Measurements from ENCODE around the gene HPCAL1.

- TF ChIP-seq CTCF (IDR thresholded peaks at IDR 0.05; ENCODE audit: extremely low read depth in 1 of 2, insufficient read depth in 1 of 2, low read depth in 1 of 2, low read length in 2 of 2) (no peak), POLR2AphosphoS5 (IDR thresholded peaks at IDR 0.05; ENCODE audit: insufficient read depth, low read depth, low read length) (no peak), JUN (IDR thresholded peaks at IDR 0.05; ENCODE audit: borderline replicate concordance, insufficient read depth, insufficient read length, low read depth) (no peak), EZH2 (IDR thresholded peaks at IDR 0.05; ENCODE audit: borderline replicate concordance, low read depth, low read length, severe bottlenecking) (no peak), FOS (IDR thresholded peaks at IDR 0.05; ENCODE audit: borderline replicate concordance, insufficient read depth, low read length) (no peak), POLR2A (IDR thresholded peaks at IDR 0.05; ENCODE audit: low read depth, low read length) (no peak)
Measured at GRCh38 chr2:10449838-10450691, 147.4 kb downstream of the HPCAL1 start.

Data from endothelial cell of umbilical vein (primary cell).